GM21619 (cell line): ENCODE measurements around the gene PLEKHM3.

Source experiments
- ATAC-seq: cut with Tn5 transposase; IDR thresholded peaks from one replicate; pipeline ENCODE4 v1.9.1; 2021; ENCODE audit not compliant: unreplicated experiment

The PLEKHM3 gene

GRCh38 chr2:207805566-207806226, 219.6 kb downstream of the PLEKHM3 start:
- ATAC-seq, result no peak

DNA sequence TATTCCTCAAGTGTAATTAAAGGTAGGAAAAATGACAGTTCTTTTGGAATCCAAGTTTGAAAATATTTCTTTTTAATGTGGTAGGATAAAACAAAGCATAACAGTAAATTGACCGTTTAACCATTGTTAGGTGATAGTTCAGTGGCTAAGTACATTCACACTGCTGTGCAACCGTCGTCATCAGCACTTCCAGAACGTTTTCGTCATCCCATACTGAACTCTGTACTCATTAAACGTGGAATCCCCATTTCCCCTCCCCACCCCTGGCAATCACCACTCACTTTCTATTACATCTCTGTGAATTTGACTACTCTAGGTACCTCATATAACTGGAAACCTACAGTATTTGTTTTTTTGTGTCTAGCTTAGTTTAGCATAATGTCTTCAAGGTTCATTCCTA, 222.7 kb downstream of the PLEKHM3 start:
- no peak for ATAC-seq

GRCh38 chr2:207801259-207801658, 224.1 kb downstream of the PLEKHM3 start:
- no peak for ATAC-seq

DNA sequence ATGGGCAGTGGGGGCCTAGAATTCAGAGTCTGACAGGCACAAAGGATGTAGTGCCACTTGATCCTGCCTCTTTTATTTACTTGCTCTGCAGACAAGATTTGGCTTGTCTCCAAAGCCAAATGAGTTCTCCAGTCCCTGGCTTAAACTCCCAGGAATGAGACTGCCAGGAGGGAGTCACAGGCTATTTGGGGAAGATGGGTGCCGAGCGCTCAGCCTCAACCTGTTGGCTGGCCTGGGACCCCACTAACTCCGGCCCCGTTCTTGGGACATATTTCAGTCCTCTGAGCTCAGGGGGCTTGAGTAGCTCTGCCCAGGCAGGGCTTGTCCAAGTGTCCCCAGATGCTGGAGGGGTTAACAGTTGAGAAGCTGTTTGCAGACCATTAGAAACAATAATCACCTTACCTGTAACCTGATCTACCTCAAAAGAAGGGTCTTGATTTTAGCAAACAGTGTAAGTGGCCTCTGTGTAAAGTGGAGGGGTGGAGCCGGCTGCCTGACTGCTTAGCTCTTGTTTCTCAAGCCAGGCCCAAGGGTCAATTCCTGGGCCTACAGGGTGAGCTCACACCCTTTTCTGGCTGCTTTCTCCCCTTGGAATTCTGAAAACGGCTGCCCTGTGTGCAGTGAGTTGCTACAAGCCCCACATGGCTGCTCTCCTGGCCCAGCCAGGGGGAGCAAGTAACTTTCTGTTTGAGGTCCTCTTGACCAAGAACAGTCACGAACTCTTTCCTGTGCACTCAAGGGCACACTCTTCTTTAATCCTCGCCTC, 228.6 kb downstream of the PLEKHM3 start:
- no peak for ATAC-seq

DNA sequence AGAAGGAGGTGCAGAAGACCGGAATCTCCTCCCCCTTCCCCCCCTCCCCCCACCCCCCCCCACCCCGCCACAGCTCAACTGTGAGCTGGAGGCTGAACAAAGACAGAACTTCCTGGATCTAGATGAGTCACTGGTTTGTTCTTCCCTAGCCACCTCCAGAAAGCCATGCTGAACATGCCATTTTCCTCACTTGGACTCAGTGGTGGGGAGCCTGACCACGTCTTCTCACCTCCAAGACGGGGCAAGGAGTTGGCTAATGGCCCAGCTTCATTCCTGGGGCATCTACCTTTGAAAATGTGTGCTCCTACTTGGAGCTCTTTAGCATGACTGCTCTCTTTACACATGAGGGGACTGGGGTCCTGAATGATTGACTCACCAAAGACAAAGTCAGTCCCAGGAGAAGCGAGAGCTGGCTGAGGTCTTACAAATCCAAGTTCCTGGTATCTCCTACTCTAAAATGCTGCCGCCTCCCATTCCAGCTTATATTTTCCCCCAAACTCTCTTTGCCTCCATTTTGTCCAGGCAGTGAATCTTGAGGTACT, 233.0 kb downstream of the PLEKHM3 start:
- no peak for ATAC-seq

GRCh38 chr2:207791579-207792243, 233.6 kb downstream of the PLEKHM3 start:
- ATAC-seq, result no peak

DNA sequence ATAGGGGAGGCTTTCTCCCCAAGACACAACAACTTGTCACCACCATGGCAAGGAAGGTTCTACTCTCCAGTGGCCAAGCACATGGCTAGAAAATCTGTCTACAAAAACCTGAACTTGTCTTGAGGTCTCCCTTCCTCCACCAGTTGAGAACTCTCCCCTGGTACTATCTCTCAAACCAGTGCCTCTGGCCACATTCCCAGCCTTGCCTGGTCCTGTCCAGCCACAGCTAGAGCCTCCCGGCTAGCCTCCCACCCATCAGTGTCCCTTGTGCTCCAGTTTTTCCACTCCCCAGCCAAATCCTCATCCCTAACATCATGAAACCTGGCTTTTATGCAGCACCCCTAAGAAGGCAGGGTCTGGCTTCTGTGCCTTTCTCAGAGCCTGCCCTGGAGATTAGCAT, 234.4 kb downstream of the PLEKHM3 start:
- ATAC-seq, result no peak

DNA sequence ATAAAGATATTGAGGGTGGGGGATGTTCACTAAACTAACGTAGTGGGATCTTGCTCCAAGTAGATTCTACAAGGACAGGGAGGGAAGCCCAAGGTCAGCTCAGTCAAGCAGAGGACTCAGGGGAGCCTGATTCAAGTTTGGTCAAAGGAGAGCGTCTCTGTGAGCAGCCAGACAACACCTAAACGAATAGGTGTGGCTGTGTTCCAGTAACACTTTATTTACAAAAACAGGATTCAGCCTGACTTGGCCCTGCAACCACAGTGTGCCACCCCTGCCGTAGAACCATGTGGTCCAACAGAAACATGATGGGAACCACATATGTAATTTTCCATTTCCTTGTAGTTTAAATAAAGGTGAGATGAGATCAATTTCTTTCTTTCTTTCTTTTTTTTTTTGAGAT, 237.5 kb downstream of the PLEKHM3 start:
- ATAC-seq, result no peak

GRCh38 chr2:207787017-207787416, 238.3 kb downstream of the PLEKHM3 start:
- no peak for ATAC-seq

DNA sequence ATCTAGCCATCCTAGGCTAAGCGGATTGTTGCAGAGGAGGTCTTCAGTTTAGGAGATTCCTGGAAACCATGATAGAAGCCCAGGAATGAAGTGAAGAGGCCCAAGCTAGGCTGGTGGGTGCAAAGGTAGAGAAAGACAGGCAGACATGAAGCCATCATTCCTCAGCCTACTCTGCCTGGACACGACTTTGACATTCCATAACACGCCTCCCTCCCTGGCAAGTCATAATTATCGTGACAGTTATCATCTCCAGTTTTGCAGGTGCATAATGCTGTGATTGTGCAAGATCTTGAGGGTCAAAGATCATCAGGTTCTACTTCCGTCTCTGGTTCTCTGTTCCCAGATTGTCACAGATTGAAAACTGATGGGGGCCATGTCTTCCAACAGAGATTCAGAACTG, 240.4 kb downstream of the PLEKHM3 start:
- ATAC-seq, result no peak

- no peak for ATAC-seq
Measured at GRCh38 chr2:207783514-207783913, 241.8 kb downstream of the PLEKHM3 start.

DNA sequence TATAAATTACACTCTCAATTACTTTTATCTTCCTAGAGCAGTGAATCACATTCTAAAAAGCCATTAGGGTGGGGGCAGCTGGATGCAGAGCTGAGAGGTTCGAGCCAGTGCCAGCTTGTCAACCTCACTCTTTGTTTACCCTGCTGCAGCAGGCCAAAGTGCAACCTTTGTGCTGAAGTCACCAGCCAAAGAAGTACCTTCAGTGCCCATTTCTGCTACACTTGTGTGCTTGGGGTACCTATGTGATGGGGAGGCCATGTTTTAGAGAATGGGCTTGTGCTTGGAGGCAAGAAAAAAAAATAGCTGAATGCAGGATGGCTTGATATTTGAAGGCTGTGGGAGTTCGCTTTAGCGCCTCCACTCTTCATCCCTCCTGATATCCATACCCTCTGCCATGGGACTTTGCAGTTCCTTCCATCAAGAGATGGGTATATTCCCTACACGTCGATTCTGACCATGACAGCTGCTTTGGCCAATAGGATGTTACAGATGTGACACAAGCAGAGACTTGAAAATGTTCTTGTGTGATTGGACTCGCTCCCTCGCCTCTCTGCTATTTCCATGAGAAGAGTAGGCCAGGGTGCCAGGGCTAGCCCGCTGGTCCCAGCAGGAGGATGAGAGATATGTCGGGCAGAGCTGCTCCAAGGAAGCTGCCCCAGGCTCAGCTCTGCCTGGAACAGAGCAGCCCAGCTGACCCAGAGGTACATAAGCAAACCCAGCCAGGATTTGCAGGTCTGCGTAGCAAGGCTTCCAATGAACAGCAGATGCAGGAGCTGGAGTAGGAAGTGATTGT, 242.9 kb downstream of the PLEKHM3 start:
- no peak for ATAC-seq

DNA sequence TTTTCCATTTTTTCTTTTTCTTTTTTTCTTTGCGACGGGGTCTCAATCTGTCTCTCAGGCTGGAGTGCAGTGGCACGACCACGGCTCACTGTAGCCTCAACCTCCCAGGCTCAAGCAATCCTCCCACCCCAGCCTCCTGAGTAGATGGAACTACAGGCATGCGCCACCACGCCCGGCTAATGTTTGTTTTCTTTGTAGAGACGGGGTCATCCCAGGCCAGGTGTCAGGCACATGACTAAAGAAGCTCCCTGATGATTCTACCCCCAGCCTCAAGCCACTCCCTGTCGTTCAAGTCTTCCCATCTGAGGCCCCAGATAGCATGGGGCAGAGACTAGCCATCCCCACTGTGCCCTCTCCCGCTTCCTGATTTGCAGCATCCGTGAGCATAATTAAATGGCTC, 245.8 kb downstream of the PLEKHM3 start:
- no peak for ATAC-seq

DNA sequence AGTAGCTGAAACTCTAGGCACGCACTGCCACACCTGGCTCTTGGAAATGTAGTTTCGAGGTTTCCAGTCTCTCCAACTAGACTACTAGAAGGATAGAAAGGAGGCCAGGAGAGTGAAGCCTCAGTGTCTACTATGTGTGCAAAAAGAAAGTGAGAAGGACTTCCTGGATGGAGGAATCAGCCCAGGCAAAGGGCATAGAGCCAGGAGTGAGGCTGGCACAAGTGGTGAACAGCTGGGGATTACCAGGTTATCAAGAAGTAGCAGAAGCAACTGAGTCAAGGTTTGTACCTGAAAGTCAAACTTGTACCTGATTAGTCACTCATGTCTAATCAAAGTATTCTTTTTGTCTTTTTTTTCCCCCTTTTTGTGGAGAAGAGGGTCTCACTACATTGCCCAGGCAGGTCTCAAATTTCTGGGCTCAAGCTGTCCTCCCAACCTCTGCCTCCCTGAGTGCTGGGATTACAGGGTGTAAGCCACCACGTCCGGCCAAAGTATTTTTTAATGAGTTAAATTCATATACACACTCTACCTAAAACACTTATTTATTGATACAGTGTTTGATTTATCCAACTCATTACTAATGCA, 246.9 kb downstream of the PLEKHM3 start:
- ATAC-seq, result no peak

GRCh38 chr2:207777124-207777523, 248.2 kb downstream of the PLEKHM3 start:
- ATAC-seq, result no peak

GRCh38 chr2:207775473-207775872, 249.9 kb downstream of the PLEKHM3 start:
- no peak for ATAC-seq

DNA sequence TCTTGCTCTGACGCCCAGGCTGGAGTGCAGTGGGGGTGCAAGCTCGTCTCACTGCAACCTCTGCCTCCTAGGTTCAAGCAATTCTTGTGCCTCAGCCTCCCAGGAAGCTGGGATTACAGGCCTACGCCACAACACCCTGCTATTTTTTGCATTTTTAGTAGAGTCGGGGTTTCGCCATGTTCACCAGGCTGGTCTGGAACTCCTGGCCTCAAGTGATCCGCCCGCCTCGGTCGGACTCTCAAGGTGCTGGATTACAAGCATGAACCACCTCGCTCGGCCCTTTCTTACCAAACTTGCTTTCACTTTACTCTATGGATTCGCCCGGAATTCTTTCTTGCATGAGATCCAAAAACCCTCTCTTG, 252.5 kb downstream of the PLEKHM3 start:
- ATAC-seq, result no peak

GRCh38 chr2:207772081-207772843, 253.1 kb downstream of the PLEKHM3 start:
- ATAC-seq, result no peak

GRCh38 chr2:207771421-207771820, 253.9 kb downstream of the PLEKHM3 start:
- ATAC-seq, result no peak
